ENCODE measurements around the gene C4orf50.

GRCh38 chr4:6017030-6017429 is 1.2 kb downstream of the C4orf50 start:
- TF ChIP-seq GATA2 (IDR thresholded peaks at IDR 0.05; ENCODE audit: low read depth, low read length) (no peak), GATA3 (IDR thresholded peaks at IDR 0.05; ENCODE audit: low read depth, low read length) (no peak)
